DOHH2 (cell line): ENCODE data around the gene CEACAM6.

Experiments
- EZH2phosphoT487 ChIP-seq: fragments of 200-600 bp; sonication (generic); IDR thresholded peaks from 2 replicates; pipeline ENCODE4 v1.6.1; 2017; ENCODE audit warnings: borderline replicate concordance, mild to moderate bottlenecking, antibody characterized with exemption, low read length, moderate library complexity, mixed read lengths
- TF ChIP-seq, protein P1 (sequence below): fragments of 200-600 bp; sonication (generic); IDR thresholded peaks from one replicate; pipeline ENCODE4 v1.5.1; 2014; ENCODE audit warnings: antibody characterized with exemption, mild to moderate bottlenecking, low read depth, low read length; ENCODE audit not compliant: poor library complexity, severe bottlenecking

DNA sequence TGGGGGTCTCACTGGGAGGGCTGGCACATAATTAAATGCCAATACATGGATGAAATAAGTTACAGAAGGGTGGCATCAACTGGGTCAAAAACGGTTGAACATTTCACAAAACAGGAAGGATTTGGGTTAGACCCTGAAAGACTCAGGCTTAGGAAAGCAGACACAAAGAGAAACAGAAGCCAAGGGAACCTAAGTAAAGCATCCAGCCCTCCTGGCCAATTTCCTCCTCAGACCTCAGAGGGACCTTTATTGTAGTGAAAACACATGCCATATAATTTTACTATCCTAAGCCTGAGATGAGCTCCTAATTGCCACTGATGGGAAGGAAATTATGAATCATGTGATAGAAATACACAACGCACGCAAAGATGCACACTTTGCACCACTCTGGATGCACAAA, 29.0 kb downstream of the CEACAM6 start:
- TF ChIP-seq, protein P1, sequence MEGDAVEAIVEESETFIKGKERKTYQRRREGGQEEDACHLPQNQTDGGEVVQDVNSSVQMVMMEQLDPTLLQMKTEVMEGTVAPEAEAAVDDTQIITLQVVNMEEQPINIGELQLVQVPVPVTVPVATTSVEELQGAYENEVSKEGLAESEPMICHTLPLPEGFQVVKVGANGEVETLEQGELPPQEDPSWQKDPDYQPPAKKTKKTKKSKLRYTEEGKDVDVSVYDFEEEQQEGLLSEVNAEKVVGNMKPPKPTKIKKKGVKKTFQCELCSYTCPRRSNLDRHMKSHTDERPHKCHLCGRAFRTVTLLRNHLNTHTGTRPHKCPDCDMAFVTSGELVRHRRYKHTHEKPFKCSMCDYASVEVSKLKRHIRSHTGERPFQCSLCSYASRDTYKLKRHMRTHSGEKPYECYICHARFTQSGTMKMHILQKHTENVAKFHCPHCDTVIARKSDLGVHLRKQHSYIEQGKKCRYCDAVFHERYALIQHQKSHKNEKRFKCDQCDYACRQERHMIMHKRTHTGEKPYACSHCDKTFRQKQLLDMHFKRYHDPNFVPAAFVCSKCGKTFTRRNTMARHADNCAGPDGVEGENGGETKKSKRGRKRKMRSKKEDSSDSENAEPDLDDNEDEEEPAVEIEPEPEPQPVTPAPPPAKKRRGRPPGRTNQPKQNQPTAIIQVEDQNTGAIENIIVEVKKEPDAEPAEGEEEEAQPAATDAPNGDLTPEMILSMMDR, result no peak
- no peak for TF ChIP-seq EZH2phosphoT487
